ENCODE measurements around the gene AUNIP.

The AUNIP gene

GRCh38 chr1:25904943-25905679, 45.9 kb upstream of the AUNIP start:
- TF ChIP-seq CTCF (conservative IDR thresholded peaks at IDR 0.05; ENCODE audit: low read depth, low read length), result peak; percentile 32
- peak overlapping the region; percentile 69 for H3K4me3 ChIP-seq (ENCODE audit: low read depth, low read length)
- DNase-seq (ENCODE audit: low read depth), result peak; percentile 91

GRCh38 chr1:25903986-25904385, 44.7 kb upstream of the AUNIP start:
- TF ChIP-seq CTCF (conservative IDR thresholded peaks at IDR 0.05; ENCODE audit: low read depth, low read length), result no peak
- H3K4me3 ChIP-seq (ENCODE audit: low read depth, low read length), result no peak overlapping the region

GRCh38 chr1:25902462-25902861, 43.2 kb upstream of the AUNIP start:
- no peak overlapping the region for H3K4me3 ChIP-seq (ENCODE audit: low read depth, low read length)
- TF ChIP-seq CTCF (conservative IDR thresholded peaks at IDR 0.05; ENCODE audit: low read depth, low read length), result no peak
- DNase-seq (ENCODE audit: low read depth), result peak; percentile 53

More at GRCh38 chr1:25903986-25904385, 44.7 kb upstream of the AUNIP start:
- no peak for DNase-seq (ENCODE audit: low read depth)

- DNase-seq (ENCODE audit: low read depth), result no peak
- TF ChIP-seq CTCF (conservative IDR thresholded peaks at IDR 0.05; ENCODE audit: low read depth, low read length), result no peak
- H3K4me3 ChIP-seq (ENCODE audit: low read depth, low read length), result no peak overlapping the region
These were observed 41.0 kb upstream of the AUNIP start for GRCh38 chr1:25900219-25900618.

GRCh38 chr1:25899792-25900191, 40.5 kb upstream of the AUNIP start:
- no peak for TF ChIP-seq CTCF (conservative IDR thresholded peaks at IDR 0.05; ENCODE audit: low read depth, low read length)
- no peak overlapping the region for H3K4me3 ChIP-seq (ENCODE audit: low read depth, low read length)
- DNase-seq (ENCODE audit: low read depth), result no peak

- DNase-seq (ENCODE audit: low read depth), result no peak
- H3K4me3 ChIP-seq (ENCODE audit: low read depth, low read length), result no peak overlapping the region
- TF ChIP-seq CTCF (conservative IDR thresholded peaks at IDR 0.05; ENCODE audit: low read depth, low read length), result no peak
These were observed 39.2 kb upstream of the AUNIP start for GRCh38 chr1:25898223-25899015.

Measured in choroid plexus epithelial cell (primary cell).